ENCODE results near the gene DGKB.

DNA sequence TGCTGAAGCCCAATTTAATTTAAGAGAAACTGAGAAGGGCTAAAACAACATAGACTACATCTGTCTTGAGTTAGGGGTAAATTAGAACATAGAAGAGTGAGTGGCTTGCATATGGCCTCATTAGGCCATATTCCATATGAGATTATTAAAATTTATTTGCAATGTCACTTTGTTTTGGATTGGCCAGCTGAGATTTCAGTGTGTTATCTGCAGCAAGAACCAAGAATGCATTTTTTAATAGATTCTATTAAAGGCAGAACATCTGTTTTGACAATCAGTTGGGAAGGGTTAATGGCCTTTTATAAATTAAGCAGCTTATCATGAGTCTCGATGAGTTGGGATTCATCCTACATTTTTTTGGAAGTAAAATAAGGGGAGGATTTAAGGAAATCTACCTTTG is 236.2 kb downstream of the DGKB start:
- TF ChIP-seq, protein P1, sequence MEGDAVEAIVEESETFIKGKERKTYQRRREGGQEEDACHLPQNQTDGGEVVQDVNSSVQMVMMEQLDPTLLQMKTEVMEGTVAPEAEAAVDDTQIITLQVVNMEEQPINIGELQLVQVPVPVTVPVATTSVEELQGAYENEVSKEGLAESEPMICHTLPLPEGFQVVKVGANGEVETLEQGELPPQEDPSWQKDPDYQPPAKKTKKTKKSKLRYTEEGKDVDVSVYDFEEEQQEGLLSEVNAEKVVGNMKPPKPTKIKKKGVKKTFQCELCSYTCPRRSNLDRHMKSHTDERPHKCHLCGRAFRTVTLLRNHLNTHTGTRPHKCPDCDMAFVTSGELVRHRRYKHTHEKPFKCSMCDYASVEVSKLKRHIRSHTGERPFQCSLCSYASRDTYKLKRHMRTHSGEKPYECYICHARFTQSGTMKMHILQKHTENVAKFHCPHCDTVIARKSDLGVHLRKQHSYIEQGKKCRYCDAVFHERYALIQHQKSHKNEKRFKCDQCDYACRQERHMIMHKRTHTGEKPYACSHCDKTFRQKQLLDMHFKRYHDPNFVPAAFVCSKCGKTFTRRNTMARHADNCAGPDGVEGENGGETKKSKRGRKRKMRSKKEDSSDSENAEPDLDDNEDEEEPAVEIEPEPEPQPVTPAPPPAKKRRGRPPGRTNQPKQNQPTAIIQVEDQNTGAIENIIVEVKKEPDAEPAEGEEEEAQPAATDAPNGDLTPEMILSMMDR (IDR thresholded peaks at IDR 0.05), result no peak
- no peak for TF ChIP-seq POLR2A (IDR thresholded peaks at IDR 0.05)
- no peak for TF ChIP-seq POLR2AphosphoS5 (IDR thresholded peaks at IDR 0.05)
- no peak for TF ChIP-seq EP300 (IDR thresholded peaks at IDR 0.05)

Measured in stomach (tissue), 4 donors.